ENCODE measurements around the gene MRTFB.
"Not testable (repeated sequence)": the region's sequence is repeated elsewhere in the genome, so short reads cannot be mapped to it uniquely, and the experiment has no call there.

GRCh38 chr16:14023526-14023925 is 47.6 kb upstream of the MRTFB start:
- not testable (repeated sequence) for TF ChIP-seq CTCF (IDR thresholded peaks at IDR 0.05); TCF7L2 (IDR thresholded peaks at IDR 0.05; ENCODE audit: low read depth, low read length); POLR2AphosphoS5 (IDR thresholded peaks at IDR 0.05; ENCODE audit: low read depth, low read length); REST (IDR thresholded peaks at IDR 0.05; ENCODE audit: insufficient read depth in 1 of 2, low read depth in 2 of 2, low read length in 1 of 2)
